ENCODE measurements around the gene MS4A14.
"Not testable (repeated sequence)": the region's sequence is repeated elsewhere in the genome, so short reads cannot be mapped to it uniquely, and the experiment has no call there.

MS4A14 gene

DNA sequence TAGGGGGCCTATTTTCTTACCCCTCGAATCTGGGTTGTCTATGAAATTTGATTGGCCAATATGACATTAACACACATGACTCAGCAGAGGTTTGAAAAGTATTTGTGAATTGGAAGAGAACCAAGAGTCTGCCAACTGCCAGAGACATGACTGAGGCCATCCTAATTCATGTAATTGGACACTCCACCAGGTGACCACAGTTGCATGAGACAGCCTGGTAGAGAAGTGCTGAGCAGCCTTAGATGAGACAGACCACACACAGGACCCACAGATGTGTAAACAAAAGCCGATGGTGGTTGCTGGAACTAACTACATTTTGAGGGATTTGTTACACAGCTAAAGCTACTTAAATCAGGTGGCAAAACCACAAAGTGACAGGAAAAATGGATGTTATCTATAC lies 32.3 kb downstream of the MS4A14 start:
- no peaks in the 10 kb centered on the region for H3K4me1 ChIP-seq

DNA sequence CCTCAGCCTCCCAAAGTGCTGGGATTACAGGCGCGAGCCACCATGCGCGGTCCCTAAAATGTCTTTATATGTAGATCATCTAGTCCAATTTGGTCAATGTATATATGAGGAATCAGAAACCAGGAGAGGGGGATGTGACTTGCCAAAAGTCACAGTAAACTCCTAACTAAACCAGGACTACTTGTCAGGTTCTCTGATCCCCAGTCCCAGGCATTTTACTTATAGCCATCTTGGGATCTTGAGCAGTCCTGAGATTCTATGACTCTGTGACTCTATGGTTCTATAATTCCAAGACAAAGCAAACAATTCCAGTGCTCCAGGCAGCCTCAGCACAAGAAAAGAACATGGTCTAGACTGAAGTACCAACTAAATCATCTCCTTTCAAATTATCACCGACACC lies 33.0 kb downstream of the MS4A14 start, which contains the start of gene MS4A5:
TSS of gene MS4A5 (plus strand) at position 301 of the 400 bp plus-strand sequence. CDS start 103 bp downstream, outside the sequence.
- intact Hi-C loops (cut with DNase I; ENCODE audit: low total_unique reads), result no loop called here
- H3K4me1 ChIP-seq, result no peaks in the 10 kb centered on the region

More for the DNA sequence above, 32.3 kb downstream of the MS4A14 start:
- no peaks in the 10 kb centered on the region for H3K27me3 ChIP-seq
- intact Hi-C loops (cut with DNase I; ENCODE audit: low total_unique reads), result no loop called here
- DNase-seq, result no peak
- H3K4me3 ChIP-seq, result no peak overlapping the region
- TF ChIP-seq, protein P1, sequence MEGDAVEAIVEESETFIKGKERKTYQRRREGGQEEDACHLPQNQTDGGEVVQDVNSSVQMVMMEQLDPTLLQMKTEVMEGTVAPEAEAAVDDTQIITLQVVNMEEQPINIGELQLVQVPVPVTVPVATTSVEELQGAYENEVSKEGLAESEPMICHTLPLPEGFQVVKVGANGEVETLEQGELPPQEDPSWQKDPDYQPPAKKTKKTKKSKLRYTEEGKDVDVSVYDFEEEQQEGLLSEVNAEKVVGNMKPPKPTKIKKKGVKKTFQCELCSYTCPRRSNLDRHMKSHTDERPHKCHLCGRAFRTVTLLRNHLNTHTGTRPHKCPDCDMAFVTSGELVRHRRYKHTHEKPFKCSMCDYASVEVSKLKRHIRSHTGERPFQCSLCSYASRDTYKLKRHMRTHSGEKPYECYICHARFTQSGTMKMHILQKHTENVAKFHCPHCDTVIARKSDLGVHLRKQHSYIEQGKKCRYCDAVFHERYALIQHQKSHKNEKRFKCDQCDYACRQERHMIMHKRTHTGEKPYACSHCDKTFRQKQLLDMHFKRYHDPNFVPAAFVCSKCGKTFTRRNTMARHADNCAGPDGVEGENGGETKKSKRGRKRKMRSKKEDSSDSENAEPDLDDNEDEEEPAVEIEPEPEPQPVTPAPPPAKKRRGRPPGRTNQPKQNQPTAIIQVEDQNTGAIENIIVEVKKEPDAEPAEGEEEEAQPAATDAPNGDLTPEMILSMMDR (IDR thresholded peaks at IDR 0.05), result no peak
- no peaks in the 10 kb centered on the region for H3K9me3 ChIP-seq
- no peaks in the 10 kb centered on the region for H3K36me3 ChIP-seq
- no peak overlapping the region for H3K27ac ChIP-seq

DNA sequence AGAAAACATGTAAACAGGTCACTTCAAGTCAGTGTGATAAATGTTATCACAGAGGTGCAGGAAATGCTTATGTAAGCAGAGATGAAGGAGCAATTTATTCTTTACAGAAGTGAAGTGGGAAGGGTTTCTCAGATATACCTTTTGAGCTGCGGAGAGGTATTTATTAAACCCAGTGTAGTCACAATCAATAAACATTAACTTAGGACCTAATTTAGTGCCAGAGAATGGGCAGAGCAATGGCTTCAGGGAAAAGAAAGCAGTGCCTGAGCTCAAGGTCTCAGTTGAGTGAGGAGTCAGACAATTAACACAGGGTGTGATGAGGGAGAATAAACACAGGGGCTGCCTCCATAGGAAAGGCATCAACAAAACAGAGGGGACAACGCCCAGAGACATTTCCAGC lies 35.0 kb downstream of the MS4A14 start:
- Histone ChIP-seq H3K4me1 (no peaks in the 10 kb centered on the region), H3K4me3 (no peak overlapping the region), H3K27ac (no peak overlapping the region), H3K9me3 (no peaks in the 10 kb centered on the region), H3K27me3 (no peaks in the 10 kb centered on the region), H3K36me3 (no peaks in the 10 kb centered on the region)
- no peak for DNase-seq
- TF ChIP-seq, protein P1 (IDR thresholded peaks at IDR 0.05), result no peak
- intact Hi-C loops (cut with DNase I; ENCODE audit: low total_unique reads), result no loop called here

More for the DNA sequence above, 33.0 kb downstream of the MS4A14 start, which contains the start of gene MS4A5:
- no peaks in the 10 kb centered on the region for H3K9me3 ChIP-seq
- no peak within 1 kb of the TSS for H3K4me3 ChIP-seq
- no peaks in the 10 kb centered on the region for H3K36me3 ChIP-seq
- no peaks in the 10 kb centered on the region for H3K27me3 ChIP-seq
- DNase-seq, result no peak
- TF ChIP-seq, protein P1 (IDR thresholded peaks at IDR 0.05), result no peak
- no peak within 1 kb of the TSS for H3K27ac ChIP-seq

DNA sequence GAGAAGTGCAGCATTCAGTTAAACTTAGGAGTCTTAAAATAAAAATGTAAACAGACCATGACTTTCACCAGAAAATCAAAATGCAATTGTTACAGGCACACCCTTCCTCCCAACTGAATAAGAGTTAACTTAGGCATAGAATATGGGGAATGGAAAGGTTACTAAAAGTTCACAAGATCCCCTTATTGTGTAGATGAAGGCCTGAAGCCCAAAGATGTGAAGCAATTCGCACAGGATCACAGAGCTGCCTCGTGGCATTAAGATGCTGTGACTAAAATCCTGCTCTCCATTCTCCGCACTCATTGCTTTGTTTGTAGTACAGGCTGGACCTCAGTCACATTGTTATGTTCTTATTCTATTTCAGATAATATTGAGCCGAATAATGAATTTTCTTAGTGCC lies 37.1 kb downstream of the MS4A14 start:
- Histone ChIP-seq H3K4me1 (no peaks in the 10 kb centered on the region), H3K27ac (no peak overlapping the region), H3K4me3 (no peak overlapping the region), H3K9me3 (no peaks in the 10 kb centered on the region), H3K36me3 (no peaks in the 10 kb centered on the region), H3K27me3 (no peaks in the 10 kb centered on the region)
- TF ChIP-seq, protein P1 (IDR thresholded peaks at IDR 0.05), result no peak
- DNase-seq, result no peak
- intact Hi-C loops (cut with DNase I; ENCODE audit: low total_unique reads), result no loop called here

DNA sequence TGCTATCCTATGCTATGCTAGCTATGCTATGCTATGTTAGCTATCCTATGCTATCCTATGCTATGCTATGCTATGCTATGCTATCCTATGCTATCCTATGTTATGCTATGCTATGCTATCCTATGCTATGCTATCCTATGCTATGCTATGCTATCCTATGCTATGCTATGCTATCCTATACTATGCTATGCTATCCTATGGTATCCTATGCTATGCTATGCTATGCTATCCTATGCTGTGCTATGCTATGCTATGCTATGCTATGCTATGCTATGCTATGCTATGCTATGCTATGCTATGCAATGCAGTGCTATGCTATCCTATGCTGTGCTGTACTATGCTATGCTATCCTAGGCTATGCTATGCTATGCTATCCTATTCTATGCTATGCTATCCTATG lies 50.8 kb downstream of the MS4A14 start:
- no peaks in the 10 kb centered on the region for H3K9me3 ChIP-seq
- no peak for DNase-seq
- H3K4me3 ChIP-seq, result no peak overlapping the region
- TF ChIP-seq, protein P1 (IDR thresholded peaks at IDR 0.05), result no peak
- H3K27ac ChIP-seq, result no peak overlapping the region
- no peaks in the 10 kb centered on the region for H3K4me1 ChIP-seq
- intact Hi-C loops (cut with DNase I; ENCODE audit: low total_unique reads), result no loop called here
- no peaks in the 10 kb centered on the region for H3K27me3 ChIP-seq
- no peaks in the 10 kb centered on the region for H3K36me3 ChIP-seq

- no peak overlapping the region for H3K4me3 ChIP-seq
- intact Hi-C loops (cut with DNase I; ENCODE audit: low total_unique reads), result no loop called here
- TF ChIP-seq, protein P1 (IDR thresholded peaks at IDR 0.05), result no peak
- no peak overlapping the region for H3K27ac ChIP-seq
- no peaks in the 10 kb centered on the region for H3K9me3 ChIP-seq
- H3K36me3 ChIP-seq, result no peaks in the 10 kb centered on the region
- H3K4me1 ChIP-seq, result no peaks in the 10 kb centered on the region
- DNase-seq, result no peak
- no peaks in the 10 kb centered on the region for H3K27me3 ChIP-seq
Measured at GRCh38 chr11:60447846-60448245, 51.6 kb downstream of the MS4A14 start.

- H3K27ac ChIP-seq; H3K36me3 ChIP-seq; H3K4me3 ChIP-seq; H3K9me3 ChIP-seq; intact Hi-C loops (cut with DNase I; ENCODE audit: low total_unique reads); DNase-seq; H3K27me3 ChIP-seq; H3K4me1 ChIP-seq: not testable (repeated sequence)
Measured at GRCh38 chr11:60451185-60451584, 54.9 kb downstream of the MS4A14 start.
